Keratinocyte (primary cell): ENCODE measurements around the gene SPHK2. TPM values are rescaled to one million over a fixed set of nuclear protein-coding genes. Genes with fewer than 3 reads are reported as not detected.

Experiments
- DNase-seq: peaks from one replicate; pipeline ENCODE4 v3.0.0-alpha.2; 2011; ENCODE audit warnings: low read depth, missing footprints, low spot score
- FAIRE-seq: peaks from 2 replicates; lab custom pipeline; 2011; peaks lifted over from hg19 to GRCh38; lab: Jason Lieb, UNC
- H2AFZ ChIP-seq: 2 replicates; pipeline ENCODE4 v1.6.0; 2012; ENCODE audit warnings: low read length, control low read depth, inconsistent platforms; ENCODE audit not compliant: control insufficient read depth
- H3K27ac ChIP-seq: 2 replicates; pipeline ENCODE4 v1.5.1; 2011; ENCODE audit warnings: low read length; ENCODE audit not compliant: control insufficient read depth, insufficient read depth
- H3K27me3 ChIP-seq: 3 replicates; pipeline ENCODE4 v1.6.0; 2011; ENCODE audit warnings: low read length; ENCODE audit not compliant: control insufficient read depth, insufficient read depth; ENCODE audit errors: extremely low read depth
- H3K36me3 ChIP-seq, 2 experiments: 2 replicates in 1 of 2; 3 replicates in 1 of 2; pipeline ENCODE4 v1.5.1; 2011; ENCODE audit warnings: low read length in 2 of 2, mild to moderate bottlenecking in 1 of 2; ENCODE audit not compliant: control insufficient read depth in 2 of 2, insufficient read depth in 2 of 2; ENCODE audit errors: extremely low read depth in 1 of 2
- H3K4me1 ChIP-seq: 3 replicates; pipeline ENCODE4 v1.5.1; 2011; ENCODE audit warnings: low read length; ENCODE audit not compliant: control insufficient read depth, insufficient read depth; ENCODE audit errors: extremely low read depth
- H3K4me2 ChIP-seq: 3 replicates; pipeline ENCODE4 v1.6.0; 2011; ENCODE audit warnings: low read depth, low read length; ENCODE audit not compliant: control insufficient read depth, insufficient read depth; ENCODE audit errors: extremely low read depth
- H3K4me3 ChIP-seq, 3 experiments: fragments of 200-600 bp in 1 of 3; sonication (generic) in 1 of 3; 2 replicates in 2 of 3; 3 replicates in 1 of 3; pipeline ENCODE4 v1.5.1; 2011 to 2016; ENCODE audit warnings: low read length in 3 of 3, mild to moderate bottlenecking in 3 of 3, control low read depth in 2 of 3, inconsistent platforms in 1 of 3, low read depth in 1 of 3, mixed read lengths in 1 of 3, mixed run types in 1 of 3, moderate library complexity in 1 of 3; ENCODE audit not compliant: control insufficient read depth in 2 of 3, insufficient read depth in 2 of 3; ENCODE audit errors: extremely low read depth in 1 of 3
- H3K79me2 ChIP-seq: 2 replicates; pipeline ENCODE4 v1.6.0; 2012; ENCODE audit warnings: low read length; ENCODE audit not compliant: control insufficient read depth, insufficient read depth
- H3K9ac ChIP-seq: 3 replicates; pipeline ENCODE4 v1.6.0; 2011; ENCODE audit warnings: low read length; ENCODE audit not compliant: control insufficient read depth, insufficient read depth; ENCODE audit errors: extremely low read depth
- H3K9me1 ChIP-seq: 3 replicates; pipeline ENCODE4 v1.6.0; 2011; ENCODE audit warnings: low read length; ENCODE audit not compliant: control insufficient read depth, insufficient read depth; ENCODE audit errors: extremely low read depth
- H3K9me3 ChIP-seq: 2 replicates; pipeline ENCODE4 v1.5.1; 2012; ENCODE audit warnings: low read depth, low read length; ENCODE audit not compliant: control insufficient read depth
- H4K20me1 ChIP-seq: 3 replicates; pipeline ENCODE4 v1.6.0; 2011; ENCODE audit warnings: low read length; ENCODE audit not compliant: control insufficient read depth, insufficient read depth; ENCODE audit errors: extremely low read depth
- CTCF ChIP-seq, 3 experiments: IDR thresholded peaks in 1 of 3; conservative IDR thresholded peaks in 1 of 3; optimal IDR thresholded peaks in 1 of 3; 2 replicates in 2 of 3; 3 replicates in 1 of 3; pipeline versions ENCODE3 to v1.5.1; 2011; ENCODE audit warnings: low read length in 3 of 3, mild to moderate bottlenecking in 3 of 3, moderate library complexity in 2 of 3, control low read depth in 1 of 3, inconsistent platforms in 1 of 3; ENCODE audit not compliant: insufficient read depth in 2 of 3; ENCODE audit errors: extremely low read depth in 1 of 3
- EZH2 ChIP-seq: IDR thresholded peaks from one replicate; pipeline ENCODE4 v1.6.1; 2012; ENCODE audit warnings: inconsistent platforms, mild to moderate bottlenecking, low read length, moderate library complexity
- dilution Hi-C: fragments of 300-500 bp; cut with MboI; formaldehyde crosslinking; loops from one replicate; pipeline ENCODE4 v1.7.0; 2020; ENCODE audit warnings: low sequenced_read_pairs; ENCODE audit not compliant: extremely low pct_ligation_motif_present
- polyA plus RNA-seq, 5 experiments: library from polyadenylated mRNA; depleted of rRNA in 3 of 5; stranded (reverse) in 3 of 5; stranded (forward) in 1 of 5; unstranded in 1 of 5; fragments of >200 nt; gene quantifications; 1 replicate in 1 of 5; 2 replicates in 3 of 5; 3 replicates in 1 of 5; pipeline versions ENCODE4 v1.2.1 to v1.2.3, GENCODE V29; 2011 to 2012; ENCODE audit warnings: missing spikeins in 2 of 5, low read depth in 1 of 5, low replicate concordance in 1 of 5

Gene SPHK2
- polyA plus RNA-seq, 1 donor (not counting 4 experiments of a cell fraction or from before 2014, with no cell fraction given): 2.8 TPM

- H3K4me2 ChIP-seq: peak overlapping the region; percentile 98
- H3K4me1 ChIP-seq: peaks cover 23% of the 10 kb centered on the region
- H3K79me2 ChIP-seq: peaks cover 3% of the 10 kb centered on the region
- FAIRE-seq: no peak
- DNase-seq: no peak
- H4K20me1 ChIP-seq: no peaks in the 10 kb centered on the region
- H3K36me3 ChIP-seq: peaks cover 1 to 4% of the 10 kb centered on the region in 2 experiments
- TF ChIP-seq EZH2: no peak
- TF ChIP-seq CTCF (optimal IDR thresholded peaks at IDR 0.05 in 1 of 3, IDR thresholded peaks at IDR 0.05 in 1 of 3, conservative IDR thresholded peaks at IDR 0.05 in 1 of 3; ENCODE audit: extremely low read depth in 1 of 3, insufficient read depth in 2 of 3, low read length in 3 of 3): no peak
- no peaks in the 10 kb centered on the region for H3K9me1 ChIP-seq
- peak overlapping the region; percentile 93 for H2AFZ ChIP-seq
- H3K9me3 ChIP-seq: no peaks in the 10 kb centered on the region
- dilution Hi-C loops: no loop called here
- peak overlapping the region; percentile 78 for H3K9ac ChIP-seq
- peak overlapping the region; percentile 78 for H3K27ac ChIP-seq
- H3K4me3 ChIP-seq: peak overlapping the region; percentile 34 to 73 (median 66)
- H3K27me3 ChIP-seq: no peaks in the 10 kb centered on the region
Observed at GRCh38 chr19:48624067-48624594, 4.8 kb downstream of the SPHK2 start.

GRCh38 chr19:48624791-48625723 is 5.8 kb downstream of the SPHK2 start:
- peak overlapping the region; percentile 75 for H3K4me2 ChIP-seq
- no peaks in the 10 kb centered on the region for H3K9me1 ChIP-seq
- H3K79me2 ChIP-seq: peaks cover 3% of the 10 kb centered on the region
- H3K36me3 ChIP-seq: peaks cover 1 to 4% of the 10 kb centered on the region in 2 experiments
- H3K9ac ChIP-seq: peak overlapping the region; percentile 67
- no peak for DNase-seq
- H3K4me1 ChIP-seq: peaks cover 18% of the 10 kb centered on the region
- FAIRE-seq: no peak
- H3K27ac ChIP-seq: peak overlapping the region; percentile 47
- dilution Hi-C loops: no loop called here
- no peaks in the 10 kb centered on the region for H3K27me3 ChIP-seq
- H2AFZ ChIP-seq: no peak overlapping the region
- TF ChIP-seq CTCF (optimal IDR thresholded peaks at IDR 0.05 in 1 of 3, IDR thresholded peaks at IDR 0.05 in 1 of 3, conservative IDR thresholded peaks at IDR 0.05 in 1 of 3; ENCODE audit: extremely low read depth in 1 of 3, insufficient read depth in 2 of 3, low read length in 3 of 3) (no peak), EZH2 (no peak)
- no peaks in the 10 kb centered on the region for H3K9me3 ChIP-seq
- H4K20me1 ChIP-seq: no peaks in the 10 kb centered on the region
- peak overlapping the region in 2 of 3 experiments; percentile 34 to 73 for H3K4me3 ChIP-seq
